Ovary (tissue), 9 donors: Measurements from ENCODE around the gene C1R. TPM values are rescaled to one million over a fixed set of nuclear protein-coding genes. Genes with fewer than 3 reads are reported as not detected.
A peak's percentile ranks its signal among the peaks of the same experiment; 100 is the strongest.

ENCODE experiments used
- DNase-seq, 5 donors: peaks; one replicate each; pipeline ENCODE4 v3.0.0-alpha.2; 2019 to 2020
- H3K27ac ChIP-seq, 2 donors: fragments of 200-600 bp; one replicate each; pipeline versions ENCODE4 v1.5.1 to v1.8.0; 2019 to 2022
- H3K27me3 ChIP-seq: fragments of 200-600 bp; one replicate; pipeline ENCODE4 v1.8.0; 2022
- H3K36me3 ChIP-seq: fragments of 200-600 bp; sonication (generic); one replicate; pipeline ENCODE4 v1.5.1; 2019
- H3K4me1 ChIP-seq: one replicate; pipeline ENCODE4 v1.8.1; 2013; ENCODE audit warnings: mild to moderate bottlenecking, moderate library complexity; ENCODE audit not compliant: insufficient read depth
- H3K4me3 ChIP-seq: fragments of 200-600 bp; sonication (generic); one replicate; pipeline ENCODE4 v1.5.1; 2017
- H3K9me3 ChIP-seq, 2 donors: fragments of 200-600 bp in 1 of 2; sonication (generic) in 1 of 2; one replicate each; pipeline versions ENCODE4 v1.5.1 to v1.8.1; 2013 to 2019; ENCODE audit warnings: mild to moderate bottlenecking in 1 of 2, moderate library complexity in 1 of 2
- EP300 ChIP-seq: sonication (generic); formaldehyde crosslinking; IDR thresholded peaks from one replicate; pipeline ENCODE4 v1.6.1; 2017; ENCODE audit warnings: antibody characterized with exemption
- POLR2A ChIP-seq: fragments of 450-650 bp; IDR thresholded peaks from one replicate; pipeline ENCODE4 v1.6.1; 2017; ENCODE audit warnings: antibody characterized with exemption, mild to moderate bottlenecking, moderate library complexity
- WGBS, 3 donors: extraction: QIAGEN DNeasy Blood & Tissue Kit in 1 of 3; methylation state at CpG; one replicate each; pipeline versions ENCODE4 v1.1.5 to v1.1.7; 2013 to 2017; 5-methylcytosine and 5-hydroxymethylcytosine counted together
- intact Hi-C, 4 donors: fragments of 100-400 bp; cut with DNase I; formaldehyde crosslinking; loops; one replicate each; pipeline versions ENCODE4 v1.11.0 to v1.15.1; 2022 to 2023
- polyA plus RNA-seq, 2 donors: library from polyadenylated mRNA; stranded (reverse); fragments of 200-250 nt in 1 of 2; fragments of 350-450 nt in 1 of 2; fragmentation: Illumina TruSeq in 1 of 2; extraction: RNeasy Lipid Tissue Mini Kit (QIAGEN cat#74804) in 1 of 2; gene quantifications; one replicate each; pipeline ENCODE4 v1.2.3, GENCODE V29; 2013 to 2014
- total RNA-seq, 7 donors: library from RNA; depleted of rRNA in 2 of 7; stranded (reverse); fragments of >200 nt in 2 of 7; fragmentation: NEBNext Ultra II Directional in 3 of 7; extraction: Animal tissue kit (Norgen Biotek cat#: 25700) in 3 of 7; gene quantifications; one replicate each; pipeline versions ENCODE4 v1.1.0 to v1.2.4, GENCODE V29; 2016 to 2023
- TF ChIP-seq, protein P1 (sequence below), 3 donors: fragments of 450-650 bp in 2 of 3; fragments of 200-600 bp in 1 of 3; IDR thresholded peaks; one replicate each; pipeline versions ENCODE4 v1.5.1 to v1.8.0; 2016 to 2022; ENCODE audit warnings: antibody characterized with exemption in 3 of 3, mild to moderate bottlenecking in 1 of 3
- donor health status: DM: no; HTN: no; CAD: no; lungs with moderate emphysema.
- donor health status: DM: no; HTN: no; CAD: no.
- donor health status: Bipolar disorder and iron deficiency.
- donor health status: DM: yes; HTN: yes; CAD: no.
- donor health status: DM: no; HTN: no; CAD: no.
- donor health status: DM: yes; HTN: yes; CAD: no.

The C1R gene
- total and polyA plus RNA-seq, 9 donors, result 472 to 1,524 (median 796) TPM

- intact Hi-C loops, result no loop called here
- Histone ChIP-seq H3K4me1 (no peaks in the 10 kb centered on the region), H3K27me3 (no peaks in the 10 kb centered on the region), H3K9me3 (no peaks in the 10 kb centered on the region), H3K27ac (no peak overlapping the region), H3K4me3 (no peak overlapping the region), H3K36me3 (no peaks in the 10 kb centered on the region)
- WGBS, 3 donors, result 89 to 94% (median 91%) methylated on average over 3 of the region's 3 CpGs
- TF ChIP-seq, protein P1, sequence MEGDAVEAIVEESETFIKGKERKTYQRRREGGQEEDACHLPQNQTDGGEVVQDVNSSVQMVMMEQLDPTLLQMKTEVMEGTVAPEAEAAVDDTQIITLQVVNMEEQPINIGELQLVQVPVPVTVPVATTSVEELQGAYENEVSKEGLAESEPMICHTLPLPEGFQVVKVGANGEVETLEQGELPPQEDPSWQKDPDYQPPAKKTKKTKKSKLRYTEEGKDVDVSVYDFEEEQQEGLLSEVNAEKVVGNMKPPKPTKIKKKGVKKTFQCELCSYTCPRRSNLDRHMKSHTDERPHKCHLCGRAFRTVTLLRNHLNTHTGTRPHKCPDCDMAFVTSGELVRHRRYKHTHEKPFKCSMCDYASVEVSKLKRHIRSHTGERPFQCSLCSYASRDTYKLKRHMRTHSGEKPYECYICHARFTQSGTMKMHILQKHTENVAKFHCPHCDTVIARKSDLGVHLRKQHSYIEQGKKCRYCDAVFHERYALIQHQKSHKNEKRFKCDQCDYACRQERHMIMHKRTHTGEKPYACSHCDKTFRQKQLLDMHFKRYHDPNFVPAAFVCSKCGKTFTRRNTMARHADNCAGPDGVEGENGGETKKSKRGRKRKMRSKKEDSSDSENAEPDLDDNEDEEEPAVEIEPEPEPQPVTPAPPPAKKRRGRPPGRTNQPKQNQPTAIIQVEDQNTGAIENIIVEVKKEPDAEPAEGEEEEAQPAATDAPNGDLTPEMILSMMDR (IDR thresholded peaks at IDR 0.05), result no peak
- TF ChIP-seq EP300 (no peak), POLR2A (no peak)
- peak in 2 of 5 donors; percentile 1 to 5 for DNase-seq
These were observed 24.0 kb upstream of the C1R start for GRCh38 chr12:7116196-7116595.

GRCh38 chr12:7114851-7115250 lies 22.6 kb upstream of the C1R start:
- Histone ChIP-seq H3K36me3 (no peaks in the 10 kb centered on the region), H3K4me3 (no peak overlapping the region), H3K27ac (no peak overlapping the region), H3K4me1 (no peaks in the 10 kb centered on the region), H3K9me3 (no peaks in the 10 kb centered on the region), H3K27me3 (no peaks in the 10 kb centered on the region)
- TF ChIP-seq EP300 (no peak), POLR2A (no peak)
- TF ChIP-seq, protein P1 (IDR thresholded peaks at IDR 0.05), result no peak
- 84 to 87% (median 86%) methylated on average over 6 of the region's 6 CpGs for WGBS, 3 donors
- intact Hi-C loops, result loop anchor here (5.0 kb wide), 3 partner anchors 98 to 193 kb away; partner anchors contain the start of gene LPCAT3 (in 1 of the 4)
- DNase-seq, result peak in 1 of 5 donors; percentile 8

DNA sequence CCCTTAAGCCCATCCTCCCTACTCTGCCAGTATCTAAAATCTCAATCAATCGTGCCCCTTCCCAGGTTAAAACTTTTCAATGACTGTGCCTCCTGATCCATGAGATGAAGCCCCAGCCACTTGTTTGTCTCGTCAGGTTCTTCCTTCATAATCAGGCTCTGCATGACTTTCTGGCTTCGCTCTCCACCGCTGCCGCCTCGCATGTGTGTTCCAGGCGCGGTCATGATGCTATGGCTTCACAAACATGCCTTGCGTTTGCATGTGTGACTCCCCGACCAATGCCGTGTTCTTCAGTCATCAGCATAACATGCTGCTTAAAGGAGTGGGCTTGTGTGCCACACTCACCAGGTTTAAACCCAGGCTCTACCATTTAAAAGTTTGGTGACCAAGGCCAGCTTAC lies 21.8 kb upstream of the C1R start:
- no peak for DNase-seq
- Histone ChIP-seq H3K4me1 (peaks cover 2% of the 10 kb centered on the region), H3K9me3 (no peaks in the 10 kb centered on the region), H3K36me3 (no peaks in the 10 kb centered on the region), H3K27me3 (no peaks in the 10 kb centered on the region), H3K4me3 (no peak overlapping the region), H3K27ac (peak overlapping the region in 1 of 2 donors; percentile 59)
- intact Hi-C loops, result loop anchor here (5.0 kb wide), 3 partner anchors 97 to 192 kb away; partner anchors contain the start of gene LPCAT3 (in 1 of the 4)
- WGBS, 3 donors, result 82 to 87% (median 83%) methylated on average over 11 of the region's 11 CpGs
- TF ChIP-seq EP300 (no peak), POLR2A (no peak)
- TF ChIP-seq, protein P1 (IDR thresholded peaks at IDR 0.05), result no peak

DNA sequence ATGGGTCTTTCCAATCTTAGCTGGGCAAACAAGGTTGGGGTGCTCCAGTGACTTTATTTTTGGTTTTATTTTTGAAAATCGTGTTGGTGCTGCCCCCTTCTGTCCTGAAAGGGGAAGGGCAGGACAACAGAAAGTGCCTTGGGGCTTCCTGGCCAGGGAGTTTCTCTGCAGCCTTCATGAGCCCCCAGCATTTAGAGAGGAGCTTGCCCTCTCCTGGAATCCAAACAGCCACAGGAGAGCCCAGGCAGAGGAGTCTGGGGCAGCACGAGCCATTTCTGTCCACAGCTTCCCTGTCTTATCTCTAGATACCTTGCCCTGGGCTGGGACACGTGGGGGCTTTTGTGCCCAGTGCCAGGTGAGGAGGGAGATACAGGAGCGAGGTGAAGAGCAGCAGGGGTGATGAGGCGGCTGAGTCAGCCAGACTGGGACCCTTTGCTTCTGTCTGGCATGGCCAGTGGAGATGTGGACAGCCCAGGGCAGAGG lies 21.2 kb upstream of the C1R start:
- Histone ChIP-seq H3K27me3 (no peaks in the 10 kb centered on the region), H3K36me3 (no peaks in the 10 kb centered on the region), H3K4me1 (peaks cover 2% of the 10 kb centered on the region), H3K9me3 (no peaks in the 10 kb centered on the region), H3K27ac (peak overlapping the region; percentile 53 to 59), H3K4me3 (no peak overlapping the region)
- 23 to 47% (median 27%) methylated on average over 5 of the region's 5 CpGs for WGBS, 3 donors
- DNase-seq, result peak in 2 of 5 donors; percentile 32 to 62
- intact Hi-C loops, result loop anchor here (5.0 kb wide), 3 partner anchors 96 to 191 kb away; partner anchors contain the start of gene LPCAT3 (in 1 of the 4)
- TF ChIP-seq EP300, result no peak
- TF ChIP-seq, protein P1 (IDR thresholded peaks at IDR 0.05), result peak; percentile 72 to 85 (median 81)
- no peak for TF ChIP-seq POLR2A
